HG02852 (cell line): ENCODE measurements around the gene ERC1.
"Not testable (repeated sequence)": the region's sequence is repeated elsewhere in the genome, so short reads cannot be mapped to it uniquely, and the experiment has no call there.

Experiments
- ATAC-seq: cut with Tn5 transposase; IDR thresholded peaks from one replicate; pipeline ENCODE4 v1.9.1; 2021; ENCODE audit warnings: mild to moderate bottlenecking, moderate library complexity; ENCODE audit not compliant: unreplicated experiment

Gene ERC1

GRCh38 chr12:1174659-1175058 lies 183.6 kb downstream of the ERC1 start:
- ATAC-seq = no peak

- no peak for ATAC-seq
Measured at GRCh38 chr12:1176191-1176590, 185.2 kb downstream of the ERC1 start.

GRCh38 chr12:1179128-1179527 lies 188.1 kb downstream of the ERC1 start:
- ATAC-seq = no peak

GRCh38 chr12:1182069-1182468 lies 191.0 kb downstream of the ERC1 start:
- no peak for ATAC-seq

- no peak for ATAC-seq
Measured at GRCh38 chr12:1184402-1184801, 193.4 kb downstream of the ERC1 start.

GRCh38 chr12:1185460-1186182 lies 194.6 kb downstream of the ERC1 start:
- peak; percentile 45 for ATAC-seq

- ATAC-seq = no peak
Measured at GRCh38 chr12:1186298-1186697, 195.3 kb downstream of the ERC1 start.

- ATAC-seq = no peak
Measured at GRCh38 chr12:1188016-1188415, 197.0 kb downstream of the ERC1 start.

- ATAC-seq = no peak
Measured at GRCh38 chr12:1189163-1189562, 198.1 kb downstream of the ERC1 start.

- ATAC-seq = no peak
Measured at GRCh38 chr12:1195513-1195912, 204.5 kb downstream of the ERC1 start.

- ATAC-seq = no peak
Measured at GRCh38 chr12:1197264-1198018, 206.4 kb downstream of the ERC1 start.

- not testable (repeated sequence) for ATAC-seq
Measured at GRCh38 chr12:1198854-1199253, 207.8 kb downstream of the ERC1 start.

- ATAC-seq = no peak
Measured at GRCh38 chr12:1199700-1200099, 208.7 kb downstream of the ERC1 start.

GRCh38 chr12:1201030-1201429 lies 210.0 kb downstream of the ERC1 start:
- no peak for ATAC-seq

- no peak for ATAC-seq
Measured at GRCh38 chr12:1201886-1202285, 210.9 kb downstream of the ERC1 start.

- ATAC-seq = no peak
Measured at GRCh38 chr12:1203735-1204019, 212.7 kb downstream of the ERC1 start.

GRCh38 chr12:1204581-1205121 lies 213.6 kb downstream of the ERC1 start:
- peak; percentile 73 for ATAC-seq

- ATAC-seq = no peak
Measured at GRCh38 chr12:1205512-1206060, 214.6 kb downstream of the ERC1 start.

GRCh38 chr12:1206118-1206734 lies 215.2 kb downstream of the ERC1 start:
- no peak for ATAC-seq

- ATAC-seq = no peak
Measured at GRCh38 chr12:1207276-1207675, 216.3 kb downstream of the ERC1 start.

GRCh38 chr12:1208719-1209118 lies 217.7 kb downstream of the ERC1 start:
- ATAC-seq = not testable (repeated sequence)

GRCh38 chr12:1212526-1212925 lies 221.5 kb downstream of the ERC1 start:
- ATAC-seq = no peak
